ENCODE data around the gene CWC27.
"Not testable (repeated sequence)": the region's sequence is repeated elsewhere in the genome, so short reads cannot be mapped to it uniquely, and the experiment has no call there.

CWC27 gene

DNA sequence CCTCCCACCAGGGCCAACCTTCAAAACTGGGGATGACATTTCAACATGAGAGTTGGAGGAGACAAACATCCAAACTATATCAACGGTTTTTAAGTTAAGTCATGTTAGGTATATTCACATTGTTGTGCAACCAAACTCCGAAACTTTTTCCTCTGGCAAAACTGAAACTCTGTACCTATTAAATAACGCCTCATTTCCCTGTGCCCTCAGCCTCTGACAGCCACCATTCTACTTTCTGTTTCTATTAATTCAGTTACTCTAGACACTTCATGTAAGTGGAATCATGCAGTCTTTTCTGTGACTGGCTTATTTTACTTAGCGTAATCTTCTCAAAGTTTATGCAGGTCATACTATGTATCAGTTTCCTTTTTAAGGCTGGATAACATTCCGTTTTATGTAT, 85.0 kb downstream of the CWC27 start:
- DNase-seq, result no peak

- DNase-seq, result no peak
Measured at GRCh38 chr5:64854855-64855254, 86.1 kb downstream of the CWC27 start.

DNA sequence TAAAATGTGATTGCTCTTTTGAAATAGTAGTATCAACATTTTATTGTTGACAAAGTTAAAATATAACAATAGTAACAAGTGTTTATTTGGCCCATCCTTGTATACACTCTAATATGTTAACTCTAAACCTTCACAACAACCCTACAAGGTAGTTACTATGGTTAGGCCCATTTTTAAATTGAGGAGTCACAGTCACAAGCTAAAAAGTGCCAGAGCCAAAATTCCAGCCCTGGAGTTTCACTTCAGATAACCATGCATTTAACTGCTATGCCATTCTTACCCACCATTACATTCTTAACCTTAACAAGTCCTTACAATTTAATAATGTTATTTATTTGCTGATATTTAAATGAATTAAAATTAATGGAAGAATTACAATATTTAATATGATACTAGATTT, 91.2 kb downstream of the CWC27 start:
- DNase-seq, result no peak

GRCh38 chr5:64861281-64861680, 92.6 kb downstream of the CWC27 start:
- no peak for DNase-seq

DNA sequence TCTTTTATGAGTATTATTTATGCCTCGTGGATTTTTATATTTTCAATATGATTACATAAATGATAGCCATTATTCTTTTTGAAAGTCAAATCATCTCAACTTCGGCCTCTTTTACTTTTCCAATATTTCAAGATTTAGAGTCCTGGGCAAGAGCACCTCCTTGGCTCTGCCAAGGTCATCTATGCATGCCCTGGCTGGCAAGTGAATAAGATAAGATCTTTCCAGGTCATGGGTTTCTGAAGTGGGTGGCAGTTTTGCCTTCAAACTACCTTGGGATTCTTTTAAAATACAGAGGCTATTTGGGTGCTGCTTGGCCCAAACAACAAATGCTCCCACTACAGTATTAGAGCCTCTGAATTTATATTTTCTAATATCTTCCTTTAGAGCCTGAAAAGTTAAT, 95.4 kb downstream of the CWC27 start:
- DNase-seq, result no peak

DNA sequence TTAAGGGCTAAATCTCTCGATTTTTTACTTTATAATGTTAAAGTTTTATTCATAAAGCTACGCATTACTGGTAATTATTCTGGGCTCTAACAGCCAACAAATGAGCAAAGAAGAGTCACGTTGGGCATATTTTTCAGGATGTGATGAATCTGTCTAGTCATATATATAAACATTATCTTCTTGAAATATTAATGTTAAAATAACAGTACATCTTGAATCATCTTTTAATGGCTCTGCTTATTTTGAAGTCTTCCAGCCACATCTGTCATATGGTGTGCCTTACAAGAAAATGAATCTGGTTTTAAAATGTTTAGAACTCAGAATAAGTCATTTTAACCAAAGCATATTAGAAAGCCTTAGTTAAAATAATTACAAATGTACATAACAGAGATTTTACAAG, 96.9 kb downstream of the CWC27 start:
- DNase-seq, result no peak

GRCh38 chr5:64869419-64869818, 100.7 kb downstream of the CWC27 start:
- DNase-seq, result no peak

- DNase-seq, result no peak
Measured at GRCh38 chr5:64872044-64872443, 103.3 kb downstream of the CWC27 start.

GRCh38 chr5:64873441-64873840, 104.7 kb downstream of the CWC27 start:
- no peak for DNase-seq

- no peak for DNase-seq
Measured at GRCh38 chr5:64874753-64875152, 106.0 kb downstream of the CWC27 start.

GRCh38 chr5:64876203-64876602, 107.5 kb downstream of the CWC27 start:
- DNase-seq, result no peak

DNA sequence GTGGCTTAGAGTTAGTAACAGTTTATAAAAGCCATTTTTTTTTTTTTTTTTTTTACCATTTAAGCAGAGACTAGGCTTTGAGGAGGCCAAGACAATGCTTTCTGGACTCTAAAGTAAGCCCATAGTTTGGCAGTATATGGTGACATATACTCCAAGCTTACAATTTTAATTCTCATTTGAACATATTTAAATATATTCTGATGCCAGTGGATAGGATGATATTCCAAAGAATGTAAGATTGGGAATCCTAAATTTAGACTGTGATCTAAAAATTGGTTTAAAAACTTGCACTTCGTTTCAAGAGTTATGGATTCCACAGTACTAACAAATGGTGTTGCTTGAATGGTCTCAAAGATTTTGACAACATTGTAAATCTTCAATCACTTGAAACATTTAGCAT, 112.1 kb downstream of the CWC27 start:
- no peak for DNase-seq

- DNase-seq, result no peak
Measured at GRCh38 chr5:64883912-64884311, 115.2 kb downstream of the CWC27 start.

DNA sequence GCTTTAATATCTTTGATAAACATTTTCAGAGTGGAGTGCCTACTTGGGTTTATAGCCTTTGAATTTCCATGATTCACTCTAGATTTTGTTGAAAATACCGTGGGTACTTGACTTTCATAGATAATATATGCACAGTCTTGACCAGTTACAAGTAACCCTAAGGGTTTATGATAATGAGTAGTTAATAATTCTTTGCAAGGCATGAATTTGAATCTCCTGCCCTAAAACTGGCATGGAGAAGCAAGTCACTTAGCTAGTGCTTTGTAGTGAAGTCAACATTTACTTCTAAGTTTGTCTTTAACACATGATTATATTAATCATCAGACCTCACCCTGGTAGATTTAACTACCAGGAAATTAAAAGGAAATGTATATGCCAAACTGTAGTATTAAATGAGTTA, 115.8 kb downstream of the CWC27 start:
- DNase-seq, result no peak

GRCh38 chr5:64887910-64888309, 119.2 kb downstream of the CWC27 start:
- no peak for DNase-seq

DNA sequence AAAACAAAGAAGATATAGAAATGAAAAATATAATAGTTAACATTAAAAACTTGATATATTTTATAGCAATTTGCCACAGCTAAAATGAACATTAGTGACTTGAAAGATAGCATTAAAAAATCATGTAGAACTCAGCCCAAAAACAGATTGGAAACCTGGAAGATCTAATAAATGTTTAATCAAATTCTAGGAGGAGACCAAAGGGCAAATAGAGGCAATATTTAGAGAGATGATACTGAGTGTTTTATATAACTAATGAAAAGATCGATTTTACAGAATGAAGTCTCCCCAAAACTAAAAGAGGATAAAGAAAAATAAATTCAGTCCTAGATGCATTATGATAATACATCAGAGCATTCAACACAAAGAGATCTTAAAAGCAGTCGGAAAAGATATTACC, 127.0 kb downstream of the CWC27 start:
- no peak for DNase-seq

GRCh38 chr5:64899838-64900237, 131.1 kb downstream of the CWC27 start:
- DNase-seq, result no peak

DNA sequence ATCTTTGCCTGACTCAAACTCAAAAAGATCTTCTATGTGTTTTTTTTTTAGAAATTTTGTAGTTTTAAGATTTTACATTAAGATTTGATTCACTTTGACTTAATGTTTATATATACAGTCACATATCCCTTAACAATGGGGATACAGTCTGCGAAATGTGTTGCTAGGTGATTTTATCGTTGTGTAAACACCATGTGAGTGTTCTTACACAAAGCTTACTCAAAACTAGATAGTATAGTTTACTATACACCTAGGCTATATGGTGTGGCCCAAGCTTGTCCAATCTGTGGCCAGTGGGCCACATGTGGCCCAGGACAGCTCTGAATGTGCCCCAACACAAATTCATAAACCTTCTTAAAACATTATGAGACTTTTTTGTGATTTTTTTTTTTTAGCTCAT, 131.9 kb downstream of the CWC27 start:
- DNase-seq, result no peak

- DNase-seq, result not testable (repeated sequence)
Measured at GRCh38 chr5:64907399-64907798, 138.7 kb downstream of the CWC27 start.

GRCh38 chr5:64914396-64914795, 145.7 kb downstream of the CWC27 start:
- DNase-seq, result no peak

DNA sequence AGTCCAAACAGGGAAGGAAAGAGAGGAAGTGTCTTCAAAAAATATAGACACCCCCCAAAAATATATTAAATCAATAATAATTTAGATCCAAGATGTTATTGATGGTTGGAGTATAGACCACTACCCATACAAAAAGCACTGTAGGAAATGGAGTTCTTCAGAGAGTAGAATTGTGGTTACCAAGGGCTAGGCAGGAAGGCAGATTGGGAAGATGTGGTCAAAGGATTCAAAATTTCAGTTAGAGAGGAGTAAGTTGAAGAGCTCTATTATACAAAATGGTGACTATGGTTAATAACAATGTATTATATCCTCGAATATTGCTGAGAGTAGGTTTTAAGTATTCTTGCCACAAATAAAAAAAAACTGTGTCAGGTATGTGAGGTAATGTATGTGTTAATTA, 149.4 kb downstream of the CWC27 start:
- no peak for DNase-seq

DNA sequence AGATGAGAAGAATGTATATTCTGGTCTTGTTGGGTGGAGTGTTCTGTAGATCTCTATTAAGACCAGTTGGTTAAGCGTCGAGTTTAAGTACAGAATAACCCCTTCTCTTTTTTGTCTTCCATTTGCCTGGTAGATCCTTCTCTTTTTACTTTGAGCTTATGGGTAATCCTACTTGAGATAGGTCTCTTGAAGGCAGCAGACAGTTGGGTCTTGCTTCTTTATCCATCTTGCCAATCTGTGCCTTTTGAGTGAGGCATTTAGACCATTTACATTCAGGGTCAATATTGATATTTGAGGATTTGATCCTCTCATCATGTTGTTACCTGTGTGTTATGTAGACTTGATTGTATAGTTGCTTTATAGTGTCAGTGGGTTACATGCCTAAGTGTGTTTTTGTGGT, 152.7 kb downstream of the CWC27 start:
- no peak for DNase-seq

DNA sequence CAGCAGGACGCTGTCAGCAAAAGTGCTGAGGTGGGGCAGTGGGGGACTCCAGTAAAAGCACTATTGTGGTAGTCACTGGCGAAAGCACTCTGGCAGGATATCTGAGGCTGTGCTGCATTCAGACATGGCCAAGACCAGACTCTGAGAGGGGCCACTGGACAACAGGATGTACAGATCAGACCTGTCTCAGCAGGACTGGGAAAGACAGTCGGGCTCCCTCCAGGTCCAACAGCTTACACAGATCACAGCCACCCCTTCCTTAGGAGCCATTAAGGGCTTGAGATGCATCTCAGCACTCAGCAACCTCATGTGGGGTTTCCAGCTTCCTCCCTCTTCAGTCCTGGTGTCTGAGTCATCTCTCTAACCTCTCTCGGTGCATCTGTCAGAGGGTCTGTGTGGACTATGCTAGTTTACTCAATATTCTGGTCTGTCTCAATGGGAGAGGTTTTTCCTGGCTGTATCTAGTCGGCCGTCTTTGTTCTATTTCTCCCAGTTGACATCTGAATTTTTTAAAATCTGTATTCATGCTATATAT, 154.5 kb downstream of the CWC27 start:
- DNase-seq, result no peak

DNA sequence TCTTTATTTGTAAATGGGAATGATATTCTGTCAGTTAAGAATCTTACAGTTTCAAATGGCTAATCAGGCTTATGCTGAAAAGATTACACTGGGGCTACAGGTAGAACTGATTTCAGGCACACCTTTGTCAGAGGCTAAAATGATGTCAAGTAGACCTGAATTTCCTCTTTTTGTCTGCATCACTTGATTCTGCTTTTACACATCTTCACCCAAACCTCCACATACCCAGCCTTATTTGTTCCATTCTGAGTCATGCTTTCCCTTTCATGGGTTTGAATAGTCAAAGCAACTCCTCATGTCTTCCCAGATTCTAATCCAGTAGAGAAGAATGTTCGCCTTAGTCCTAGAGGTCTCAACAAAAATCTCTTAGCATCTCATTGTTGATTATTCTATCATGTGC, 156.4 kb downstream of the CWC27 start:
- DNase-seq, result no peak

DNA sequence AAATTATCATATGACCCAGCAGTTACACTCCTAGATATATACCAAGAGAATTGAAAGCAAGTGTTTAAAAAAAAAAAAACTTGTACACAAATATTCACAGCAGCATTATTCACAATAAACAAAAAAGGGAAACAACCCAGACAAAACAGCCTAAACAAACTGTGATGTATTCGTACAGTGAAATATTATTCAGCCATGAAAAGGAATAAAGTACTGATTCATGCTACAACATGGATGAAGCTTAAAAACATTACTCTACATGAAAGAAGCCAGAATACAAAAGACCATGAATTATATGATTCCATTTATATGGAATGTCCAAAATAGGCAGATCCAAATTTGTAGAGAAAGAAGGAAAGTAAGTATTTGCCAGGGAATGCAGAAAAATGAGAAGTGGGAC, 161.1 kb downstream of the CWC27 start:
- DNase-seq, result no peak

Data from stimulated activated CD8-positive, alpha-beta memory T cell treated with anti-CD3 and anti-CD28 coated beads, Interleukin-4, amount 100 ng/mL, for 48 hours (primary cell).